ENCODE data around the gene FREM2.

The FREM2 gene

DNA sequence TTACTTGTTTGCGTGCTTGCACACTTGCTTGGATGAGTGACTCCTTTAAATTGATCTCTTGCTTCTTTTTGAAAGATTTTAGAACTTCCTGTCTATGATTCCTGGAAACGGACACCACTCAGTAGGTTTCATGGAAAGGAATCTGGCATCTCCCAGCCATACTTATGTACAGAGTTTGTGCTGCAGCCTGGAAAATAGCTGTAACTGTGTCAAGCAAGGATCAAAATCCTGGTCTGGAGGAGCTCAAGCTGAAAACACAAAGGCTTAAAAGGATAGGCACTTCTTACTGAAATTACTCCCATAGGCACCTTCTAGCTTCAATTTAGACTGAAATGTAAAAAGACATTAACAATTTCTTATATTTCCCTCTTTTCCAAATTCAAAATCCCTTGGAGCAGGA is 1.4 kb upstream of the FREM2 start:
- H3K9me3 ChIP-seq (ENCODE audit: control insufficient read depth, low read length) = no peaks in the 10 kb centered on the region
- H3K4me3 ChIP-seq (ENCODE audit: insufficient read depth, low read depth, low read length, poor library complexity, severe bottlenecking) = no peak overlapping the region
- H3K36me3 ChIP-seq (ENCODE audit: control insufficient read depth, insufficient read depth, low read length) = no peaks in the 10 kb centered on the region
- H3K27me3 ChIP-seq (replicated peaks; ENCODE audit: control insufficient read depth, insufficient read depth, low read length, poor library complexity, severe bottlenecking) = peaks cover 9% of the 10 kb centered on the region
- H3K4me1 ChIP-seq (ENCODE audit: control insufficient read depth, insufficient read depth, low read length, poor library complexity, severe bottlenecking) = no peaks in the 10 kb centered on the region
- DNase-seq = no peak
- no peak overlapping the region for H3K27ac ChIP-seq (ENCODE audit: insufficient read depth, low read length, poor library complexity, severe bottlenecking)

DNA sequence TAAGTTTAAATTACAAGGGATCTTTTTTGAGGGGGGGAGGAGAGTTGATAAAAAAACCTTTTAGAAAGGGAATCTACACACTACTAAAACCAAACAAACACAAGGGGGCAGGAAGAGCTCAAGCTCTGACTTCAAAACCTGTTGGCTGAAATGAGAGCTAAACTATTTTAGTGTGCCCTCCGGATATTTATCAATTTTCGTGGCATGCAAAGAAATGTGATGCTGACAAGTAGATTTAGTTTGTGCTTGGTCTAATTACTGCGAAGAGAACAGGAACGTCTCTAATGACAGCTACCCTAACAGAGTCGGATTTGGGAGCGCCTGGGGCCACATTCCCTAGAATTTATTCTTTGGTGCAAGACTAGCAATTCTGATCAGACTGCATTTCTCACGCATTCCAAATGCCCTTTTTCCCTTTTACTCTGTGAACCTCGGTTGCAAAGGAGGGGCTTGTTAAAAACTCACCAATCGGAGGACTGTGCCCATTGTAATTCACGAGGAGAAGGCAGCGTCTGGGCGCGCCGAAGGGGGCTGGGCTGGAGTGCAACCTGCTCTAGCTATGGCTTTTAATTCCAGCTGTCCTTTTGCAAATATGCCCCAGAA is 802 bp upstream of the FREM2 start:
- Histone ChIP-seq H3K9me3 (ENCODE audit: control insufficient read depth, low read length) (no peaks in the 10 kb centered on the region), H3K27me3 (replicated peaks; ENCODE audit: control insufficient read depth, insufficient read depth, low read length, poor library complexity, severe bottlenecking) (peaks cover 9% of the 10 kb centered on the region), H3K4me3 (ENCODE audit: insufficient read depth, low read depth, low read length, poor library complexity, severe bottlenecking) (no peak overlapping the region), H3K4me1 (ENCODE audit: control insufficient read depth, insufficient read depth, low read length, poor library complexity, severe bottlenecking) (no peaks in the 10 kb centered on the region), H3K27ac (ENCODE audit: insufficient read depth, low read length, poor library complexity, severe bottlenecking) (no peak overlapping the region), H3K36me3 (ENCODE audit: control insufficient read depth, insufficient read depth, low read length) (no peaks in the 10 kb centered on the region)
- no peak for DNase-seq

DNA sequence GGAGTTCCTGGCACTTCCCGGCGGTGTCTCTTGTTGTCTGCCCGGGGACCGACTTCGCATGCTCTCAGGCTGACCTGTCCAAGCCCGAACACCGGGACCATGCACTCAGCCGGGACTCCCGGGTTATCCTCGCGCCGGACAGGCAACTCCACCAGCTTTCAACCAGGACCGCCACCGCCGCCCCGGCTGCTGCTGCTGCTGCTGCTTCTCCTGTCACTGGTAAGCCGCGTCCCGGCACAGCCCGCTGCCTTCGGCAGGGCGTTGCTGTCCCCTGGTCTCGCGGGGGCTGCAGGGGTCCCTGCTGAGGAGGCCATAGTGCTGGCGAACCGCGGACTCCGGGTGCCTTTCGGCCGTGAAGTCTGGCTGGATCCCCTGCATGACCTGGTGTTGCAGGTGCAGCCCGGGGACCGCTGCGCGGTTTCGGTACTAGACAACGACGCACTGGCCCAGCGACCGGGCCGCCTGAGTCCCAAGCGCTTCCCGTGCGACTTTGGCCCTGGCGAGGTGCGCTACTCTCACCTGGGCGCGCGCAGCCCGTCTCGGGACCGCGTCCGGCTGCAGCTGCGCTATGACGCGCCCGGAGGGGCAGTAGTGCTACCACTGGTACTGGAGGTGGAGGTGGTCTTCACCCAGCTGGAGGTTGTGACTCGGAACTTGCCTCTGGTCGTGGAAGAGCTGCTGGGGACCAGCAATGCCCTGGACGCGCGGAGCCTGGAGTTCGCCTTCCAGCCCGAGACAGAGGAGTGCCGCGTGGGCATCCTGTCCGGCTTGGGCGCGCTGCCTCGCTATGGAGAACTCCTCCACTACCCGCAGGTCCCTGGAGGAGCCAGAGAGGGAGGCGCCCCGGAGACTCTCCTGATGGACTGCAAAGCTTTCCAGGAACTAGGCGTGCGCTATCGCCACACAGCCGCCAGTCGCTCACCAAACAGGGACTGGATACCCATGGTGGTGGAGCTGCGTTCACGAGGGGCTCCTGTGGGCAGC is 661 bp downstream of the FREM2 start:
- no peak overlapping the region for H3K4me3 ChIP-seq (ENCODE audit: insufficient read depth, low read depth, low read length, poor library complexity, severe bottlenecking)
- H3K27me3 ChIP-seq (replicated peaks; ENCODE audit: control insufficient read depth, insufficient read depth, low read length, poor library complexity, severe bottlenecking) = peaks cover 9% of the 10 kb centered on the region
- H3K27ac ChIP-seq (ENCODE audit: insufficient read depth, low read length, poor library complexity, severe bottlenecking) = no peak overlapping the region
- H3K4me1 ChIP-seq (ENCODE audit: control insufficient read depth, insufficient read depth, low read length, poor library complexity, severe bottlenecking) = no peaks in the 10 kb centered on the region
- no peak for DNase-seq
- no peaks in the 10 kb centered on the region for H3K36me3 ChIP-seq (ENCODE audit: control insufficient read depth, insufficient read depth, low read length)
- no peaks in the 10 kb centered on the region for H3K9me3 ChIP-seq (ENCODE audit: control insufficient read depth, low read length)

DNA sequence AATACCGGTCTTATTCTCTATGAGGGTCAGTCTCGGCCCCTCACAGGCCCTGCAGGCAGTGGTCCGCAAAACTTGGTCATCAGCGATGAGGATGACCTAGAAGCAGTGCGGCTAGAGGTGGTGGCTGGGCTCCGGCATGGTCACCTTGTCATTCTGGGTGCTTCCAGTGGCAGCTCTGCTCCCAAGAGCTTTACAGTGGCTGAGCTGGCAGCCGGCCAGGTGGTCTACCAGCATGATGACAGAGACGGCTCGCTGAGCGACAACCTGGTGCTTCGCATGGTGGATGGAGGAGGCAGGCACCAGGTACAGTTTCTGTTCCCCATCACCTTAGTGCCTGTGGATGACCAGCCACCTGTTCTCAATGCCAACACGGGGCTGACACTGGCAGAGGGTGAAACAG is 1.8 kb downstream of the FREM2 start:
- H3K9me3 ChIP-seq (ENCODE audit: control insufficient read depth, low read length) = no peaks in the 10 kb centered on the region
- peaks cover 9% of the 10 kb centered on the region for H3K27me3 ChIP-seq (replicated peaks; ENCODE audit: control insufficient read depth, insufficient read depth, low read length, poor library complexity, severe bottlenecking)
- no peak overlapping the region for H3K27ac ChIP-seq (ENCODE audit: insufficient read depth, low read length, poor library complexity, severe bottlenecking)
- no peaks in the 10 kb centered on the region for H3K36me3 ChIP-seq (ENCODE audit: control insufficient read depth, insufficient read depth, low read length)
- no peak overlapping the region for H3K4me3 ChIP-seq (ENCODE audit: insufficient read depth, low read depth, low read length, poor library complexity, severe bottlenecking)
- no peak for DNase-seq
- no peaks in the 10 kb centered on the region for H3K4me1 ChIP-seq (ENCODE audit: control insufficient read depth, insufficient read depth, low read length, poor library complexity, severe bottlenecking)

DNA sequence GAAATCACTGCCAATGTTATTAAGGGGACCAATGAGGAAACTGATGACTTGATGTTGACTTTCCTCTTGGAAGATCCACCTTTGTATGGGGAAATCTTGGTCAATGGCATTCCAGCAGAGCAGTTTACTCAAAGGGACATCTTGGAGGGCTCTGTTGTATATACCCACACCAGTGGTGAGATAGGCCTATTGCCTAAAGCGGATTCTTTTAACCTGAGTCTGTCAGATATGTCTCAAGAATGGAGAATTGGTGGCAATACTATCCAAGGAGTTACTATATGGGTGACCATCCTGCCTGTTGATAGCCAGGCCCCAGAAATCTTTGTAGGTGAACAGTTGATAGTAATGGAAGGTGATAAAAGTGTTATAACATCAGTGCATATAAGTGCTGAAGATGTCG is 3.4 kb downstream of the FREM2 start:
- no peaks in the 10 kb centered on the region for H3K9me3 ChIP-seq (ENCODE audit: control insufficient read depth, low read length)
- no peaks in the 10 kb centered on the region for H3K4me1 ChIP-seq (ENCODE audit: control insufficient read depth, insufficient read depth, low read length, poor library complexity, severe bottlenecking)
- peaks cover 9% of the 10 kb centered on the region for H3K27me3 ChIP-seq (replicated peaks; ENCODE audit: control insufficient read depth, insufficient read depth, low read length, poor library complexity, severe bottlenecking)
- no peak for DNase-seq
- H3K36me3 ChIP-seq (ENCODE audit: control insufficient read depth, insufficient read depth, low read length) = no peaks in the 10 kb centered on the region
- no peak overlapping the region for H3K27ac ChIP-seq (ENCODE audit: insufficient read depth, low read length, poor library complexity, severe bottlenecking)
- no peak overlapping the region for H3K4me3 ChIP-seq (ENCODE audit: insufficient read depth, low read depth, low read length, poor library complexity, severe bottlenecking)

DNA sequence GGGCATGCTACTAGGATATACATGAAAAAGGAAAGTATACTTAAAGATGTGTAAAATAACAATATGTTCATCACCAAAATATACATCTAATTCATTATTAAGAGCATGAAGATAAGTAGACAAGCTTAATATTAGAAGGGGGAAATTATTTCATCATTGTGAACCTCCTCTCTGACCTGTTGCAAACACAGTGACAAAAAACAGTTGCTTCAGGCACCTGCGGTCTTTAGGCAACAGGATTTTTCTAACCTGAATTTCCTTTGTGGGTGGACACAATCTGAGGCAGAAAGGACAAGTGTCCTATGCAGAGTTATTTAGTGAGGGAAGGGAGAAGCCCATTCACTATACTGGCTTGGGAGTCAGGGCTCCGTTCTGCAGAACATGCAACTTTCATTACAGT is 6.3 kb downstream of the FREM2 start:
- Histone ChIP-seq H3K4me3 (ENCODE audit: insufficient read depth, low read depth, low read length, poor library complexity, severe bottlenecking) (no peak overlapping the region), H3K27ac (ENCODE audit: insufficient read depth, low read length, poor library complexity, severe bottlenecking) (no peak overlapping the region), H3K9me3 (ENCODE audit: control insufficient read depth, low read length) (no peaks in the 10 kb centered on the region), H3K27me3 (replicated peaks; ENCODE audit: control insufficient read depth, insufficient read depth, low read length, poor library complexity, severe bottlenecking) (no peaks in the 10 kb centered on the region), H3K4me1 (ENCODE audit: control insufficient read depth, insufficient read depth, low read length, poor library complexity, severe bottlenecking) (no peaks in the 10 kb centered on the region), H3K36me3 (ENCODE audit: control insufficient read depth, insufficient read depth, low read length) (no peaks in the 10 kb centered on the region)
- no peak for DNase-seq

DNA sequence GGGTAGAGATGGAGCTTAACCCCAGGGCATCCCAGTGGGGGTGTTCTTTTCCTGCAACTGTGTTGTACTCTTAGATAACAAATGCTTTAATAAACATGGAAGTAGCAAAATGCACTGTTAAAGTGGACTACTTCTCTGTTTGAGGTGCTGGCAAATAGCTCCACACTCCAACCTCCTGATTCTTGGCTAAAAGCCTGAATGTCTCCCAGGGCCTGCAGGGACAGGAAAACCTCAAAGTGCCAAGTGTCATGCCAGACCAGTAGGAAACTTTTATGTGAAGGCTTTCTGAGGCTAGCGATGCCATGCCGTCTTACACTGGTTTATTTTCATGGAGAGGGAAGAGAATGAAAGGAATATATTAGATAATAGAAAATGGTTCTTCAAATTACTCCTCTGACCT is 6.8 kb downstream of the FREM2 start:
- no peak overlapping the region for H3K27ac ChIP-seq (ENCODE audit: insufficient read depth, low read length, poor library complexity, severe bottlenecking)
- H3K4me1 ChIP-seq (ENCODE audit: control insufficient read depth, insufficient read depth, low read length, poor library complexity, severe bottlenecking) = no peaks in the 10 kb centered on the region
- H3K4me3 ChIP-seq (ENCODE audit: insufficient read depth, low read depth, low read length, poor library complexity, severe bottlenecking) = no peak overlapping the region
- no peaks in the 10 kb centered on the region for H3K36me3 ChIP-seq (ENCODE audit: control insufficient read depth, insufficient read depth, low read length)
- no peaks in the 10 kb centered on the region for H3K9me3 ChIP-seq (ENCODE audit: control insufficient read depth, low read length)
- no peaks in the 10 kb centered on the region for H3K27me3 ChIP-seq (replicated peaks; ENCODE audit: control insufficient read depth, insufficient read depth, low read length, poor library complexity, severe bottlenecking)
- DNase-seq = no peak

DNA sequence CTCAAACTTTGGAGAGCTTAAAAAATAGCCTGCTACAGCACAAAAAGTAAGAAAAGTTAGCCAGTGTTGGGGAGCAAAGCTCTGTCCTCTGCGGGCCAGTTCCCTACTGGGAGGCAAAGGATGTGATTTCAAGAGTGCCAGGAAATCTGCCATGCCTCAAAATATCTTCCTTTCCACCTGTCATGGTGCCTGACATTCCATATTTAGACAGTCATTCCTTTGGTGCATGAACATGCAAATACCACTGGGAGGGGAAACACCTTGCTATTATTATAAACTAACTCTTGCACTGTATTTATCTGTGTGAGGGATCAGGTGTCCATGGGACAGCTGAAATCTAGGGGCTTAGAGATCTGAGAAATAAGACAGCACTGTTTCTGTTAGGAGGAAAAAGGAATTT is 10.3 kb downstream of the FREM2 start:
- no peaks in the 10 kb centered on the region for H3K4me1 ChIP-seq (ENCODE audit: control insufficient read depth, insufficient read depth, low read length, poor library complexity, severe bottlenecking)
- DNase-seq = no peak
- no peak overlapping the region for H3K4me3 ChIP-seq (ENCODE audit: insufficient read depth, low read depth, low read length, poor library complexity, severe bottlenecking)
- H3K9me3 ChIP-seq (ENCODE audit: control insufficient read depth, low read length) = no peaks in the 10 kb centered on the region
- no peak overlapping the region for H3K27ac ChIP-seq (ENCODE audit: insufficient read depth, low read length, poor library complexity, severe bottlenecking)
- H3K36me3 ChIP-seq (ENCODE audit: control insufficient read depth, insufficient read depth, low read length) = no peaks in the 10 kb centered on the region
- H3K27me3 ChIP-seq (replicated peaks; ENCODE audit: control insufficient read depth, insufficient read depth, low read length, poor library complexity, severe bottlenecking) = no peaks in the 10 kb centered on the region

DNA sequence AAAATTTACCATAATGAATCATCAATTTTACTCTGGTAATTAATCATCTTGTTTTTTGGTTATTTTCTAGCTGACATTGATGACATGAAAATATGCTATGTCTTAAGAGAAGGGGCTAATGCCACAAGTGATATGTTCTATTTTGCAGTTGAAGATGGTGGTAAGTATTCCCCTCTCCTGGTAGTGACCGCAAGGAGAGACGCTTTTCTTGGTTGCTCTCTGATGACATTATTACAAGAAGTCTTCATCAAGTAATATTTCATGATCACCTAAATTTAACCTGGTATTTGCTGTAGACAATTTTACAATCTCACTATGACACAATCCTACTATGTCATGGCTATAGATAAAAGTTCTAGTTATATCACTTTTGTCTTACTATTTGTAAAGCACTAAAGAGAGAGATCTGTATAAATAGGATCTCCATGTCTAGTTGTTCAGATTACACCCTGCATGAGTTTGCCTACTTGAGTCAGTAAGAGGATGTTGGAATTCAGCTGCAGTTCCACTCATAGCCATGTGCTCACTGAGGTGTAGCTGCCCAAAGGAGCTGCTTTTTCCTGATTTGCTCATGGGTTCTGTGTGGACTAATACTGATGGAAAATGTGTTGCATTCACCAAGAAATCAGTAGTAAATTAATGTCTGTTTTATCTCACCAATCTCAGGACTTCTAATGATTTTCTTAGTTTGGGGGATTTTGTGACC is 10.9 kb downstream of the FREM2 start:
- no peak for DNase-seq
- H3K9me3 ChIP-seq (ENCODE audit: control insufficient read depth, low read length) = no peaks in the 10 kb centered on the region
- no peaks in the 10 kb centered on the region for H3K4me1 ChIP-seq (ENCODE audit: control insufficient read depth, insufficient read depth, low read length, poor library complexity, severe bottlenecking)
- no peaks in the 10 kb centered on the region for H3K27me3 ChIP-seq (replicated peaks; ENCODE audit: control insufficient read depth, insufficient read depth, low read length, poor library complexity, severe bottlenecking)
- H3K4me3 ChIP-seq (ENCODE audit: insufficient read depth, low read depth, low read length, poor library complexity, severe bottlenecking) = no peak overlapping the region
- no peak overlapping the region for H3K27ac ChIP-seq (ENCODE audit: insufficient read depth, low read length, poor library complexity, severe bottlenecking)
- no peaks in the 10 kb centered on the region for H3K36me3 ChIP-seq (ENCODE audit: control insufficient read depth, insufficient read depth, low read length)

DNA sequence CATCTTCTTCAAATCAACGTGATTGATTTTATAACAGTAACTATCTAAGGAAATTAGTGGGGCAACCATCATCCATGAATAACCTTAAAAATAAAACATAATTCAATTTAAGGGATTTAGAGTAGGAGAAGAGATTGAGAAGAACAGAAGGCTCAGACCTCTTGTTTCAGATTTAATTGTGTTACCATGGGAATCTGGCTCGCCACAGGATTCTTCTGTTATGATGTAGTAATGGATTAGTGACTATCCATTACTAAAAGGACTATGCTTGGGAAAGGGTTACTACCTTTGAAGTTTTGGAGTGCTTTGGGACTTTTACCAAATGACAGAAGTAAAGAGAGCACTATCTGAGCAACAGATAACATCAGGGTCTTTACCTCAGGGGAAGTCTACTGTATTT is 13.2 kb downstream of the FREM2 start:
- DNase-seq = no peak
- Histone ChIP-seq H3K4me3 (ENCODE audit: insufficient read depth, low read depth, low read length, poor library complexity, severe bottlenecking) (no peak overlapping the region), H3K4me1 (ENCODE audit: control insufficient read depth, insufficient read depth, low read length, poor library complexity, severe bottlenecking) (no peaks in the 10 kb centered on the region), H3K27ac (ENCODE audit: insufficient read depth, low read length, poor library complexity, severe bottlenecking) (no peak overlapping the region), H3K36me3 (ENCODE audit: control insufficient read depth, insufficient read depth, low read length) (no peaks in the 10 kb centered on the region), H3K27me3 (replicated peaks; ENCODE audit: control insufficient read depth, insufficient read depth, low read length, poor library complexity, severe bottlenecking) (no peaks in the 10 kb centered on the region), H3K9me3 (ENCODE audit: control insufficient read depth, low read length) (no peaks in the 10 kb centered on the region)
